Osteoblast (primary cell): ENCODE results near the gene IFNA6. TPM values are rescaled to one million over a fixed set of nuclear protein-coding genes. Genes with fewer than 3 reads are reported as not detected.

Source experiments
- total RNA-seq: library from RNA; depleted of rRNA; stranded (reverse); fragments of >200 nt; gene quantifications from 2 replicates; pipeline ENCODE4 v1.2.3, GENCODE V29; 2012

The IFNA6 gene
- total RNA-seq, 1 donor: not detected

Other genes with a start within 250 kb of the IFNA6 start
- not detected in 2 replicates for gene IFNW1, start 209.1 kb downstream of the IFNA6 start, total RNA-seq
- gene IFNA21, start 184.2 kb downstream of the IFNA6 start, total RNA-seq: not detected in 2 replicates
- not detected in 2 replicates for gene IFNA4, start 163.3 kb downstream of the IFNA6 start, total RNA-seq
- not detected in 2 replicates for gene IFNA7, start 148.7 kb downstream of the IFNA6 start, total RNA-seq
- gene IFNA10, start 143.7 kb downstream of the IFNA6 start, total RNA-seq: not detected in 2 replicates
- not detected in 2 replicates for gene IFNA16, start 133.6 kb downstream of the IFNA6 start, total RNA-seq
- not detected in 2 replicates for gene IFNA17, start 122.7 kb downstream of the IFNA6 start, total RNA-seq
- gene IFNA14, start 110.9 kb downstream of the IFNA6 start, total RNA-seq: not detected in 2 replicates
- gene IFNA5, start 45.6 kb downstream of the IFNA6 start, total RNA-seq: not detected in 2 replicates
- 35.9 and 38.4 TPM in 2 replicates for gene KLHL9, start 15.5 kb downstream of the IFNA6 start, total RNA-seq
- not detected in 2 replicates for gene IFNA13, start 17.2 kb upstream of the IFNA6 start, total RNA-seq
- not detected in 2 replicates for gene IFNA2, start 34.5 kb upstream of the IFNA6 start, total RNA-seq
- gene IFNA8, start 58.2 kb upstream of the IFNA6 start, total RNA-seq: not detected in 2 replicates
- gene IFNA1, start 89.6 kb upstream of the IFNA6 start, total RNA-seq: not detected in 2 replicates
- 2.9 and 3.6 TPM in 2 replicates for gene IFNE, start 131.4 kb upstream of the IFNA6 start, total RNA-seq